Measurements from ENCODE around the gene DNAH3. TPM values are rescaled to one million over a fixed set of nuclear protein-coding genes. Genes with fewer than 3 reads are reported as not detected.

The DNAH3 gene
- total RNA-seq, 1 experiment from 2014 or later, result 0.57 TPM

- TF ChIP-seq AFF4 (CRISPR knock-in tag; IDR thresholded peaks at IDR 0.05; ENCODE audit: borderline replicate concordance), result no peak
- no peak for TF ChIP-seq SMAD4 (CRISPR knock-in tag; IDR thresholded peaks at IDR 0.05)
These were observed 9.6 kb upstream of the DNAH3 start (continued) for GRCh38 chr16:21160276-21160675.

- Mint-ChIP-seq H3K36me3 (peaks cover 28% of the 10 kb centered on the region), H3K4me3 (peak overlapping the region; percentile 86), H3K27ac (peak overlapping the region; percentile 17), H3K27me3 (ENCODE audit: low read depth) (peaks cover 9% of the 10 kb centered on the region), H3K9me3 (no peaks in the 10 kb centered on the region), H3K4me1 (peaks cover 18% of the 10 kb centered on the region)
- ChIA-PET POLR2A (interaction anchor here (1.0 to 1.3 kb wide), 3 partner anchors 9 to 142 kb away, joined by 3 to 8 read pairs (median 6); no protein-coding TSS in a partner anchor), CTCF (interaction anchor here (0.6 to 3.8 kb wide), 9 partner anchors 11 to 1261 kb away, joined by 3 to 122 read pairs (median 5); partner anchors contain the start of gene CRYM)
- peak; percentile 57; the same call in 1 of the 2 replicates for TF ChIP-seq ETV6 (CRISPR knock-in tag; IDR thresholded peaks at IDR 0.05)
- TF ChIP-seq, protein P1, sequence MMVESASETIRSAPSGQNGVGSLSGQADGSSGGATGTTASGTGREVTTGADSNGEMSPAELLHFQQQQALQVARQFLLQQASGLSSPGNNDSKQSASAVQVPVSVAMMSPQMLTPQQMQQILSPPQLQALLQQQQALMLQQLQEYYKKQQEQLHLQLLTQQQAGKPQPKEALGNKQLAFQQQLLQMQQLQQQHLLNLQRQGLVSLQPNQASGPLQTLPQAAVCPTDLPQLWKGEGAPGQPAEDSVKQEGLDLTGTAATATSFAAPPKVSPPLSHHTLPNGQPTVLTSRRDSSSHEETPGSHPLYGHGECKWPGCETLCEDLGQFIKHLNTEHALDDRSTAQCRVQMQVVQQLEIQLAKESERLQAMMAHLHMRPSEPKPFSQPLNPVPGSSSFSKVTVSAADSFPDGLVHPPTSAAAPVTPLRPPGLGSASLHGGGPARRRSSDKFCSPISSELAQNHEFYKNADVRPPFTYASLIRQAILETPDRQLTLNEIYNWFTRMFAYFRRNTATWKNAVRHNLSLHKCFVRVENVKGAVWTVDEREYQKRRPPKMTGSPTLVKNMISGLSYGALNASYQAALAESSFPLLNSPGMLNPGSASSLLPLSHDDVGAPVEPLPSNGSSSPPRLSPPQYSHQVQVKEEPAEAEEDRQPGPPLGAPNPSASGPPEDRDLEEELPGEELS (CRISPR knock-in tag; IDR thresholded peaks at IDR 0.05), result peak; percentile 52; the same call in 1 of the 2 replicates
- TF ChIP-seq TEAD4 (CRISPR knock-in tag; IDR thresholded peaks at IDR 0.05), result no peak
- 0 out of 2 replicates have a peak, but pooled peaks have one; percentile 56 for TF ChIP-seq NR1H2 (CRISPR knock-in tag; IDR thresholded peaks at IDR 0.05)
- 0 out of 2 replicates have a peak, but pooled peaks have one; percentile 9 for TF ChIP-seq PRDM15 (CRISPR knock-in tag; IDR thresholded peaks at IDR 0.05)
- TF ChIP-seq E2F4 (CRISPR knock-in tag; IDR thresholded peaks at IDR 0.05; ENCODE audit: borderline replicate concordance, low read depth), result no peak
- no peak for TF ChIP-seq ESRRA (CRISPR knock-in tag; IDR thresholded peaks at IDR 0.05; ENCODE audit: borderline replicate concordance)
- TF ChIP-seq, protein P2, sequence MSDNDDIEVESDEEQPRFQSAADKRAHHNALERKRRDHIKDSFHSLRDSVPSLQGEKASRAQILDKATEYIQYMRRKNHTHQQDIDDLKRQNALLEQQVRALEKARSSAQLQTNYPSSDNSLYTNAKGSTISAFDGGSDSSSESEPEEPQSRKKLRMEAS (CRISPR knock-in tag; IDR thresholded peaks at IDR 0.05), result 0 out of 2 replicates have a peak, but pooled peaks have one; percentile 37
- peak; percentile 14; the same call in 1 of the 2 replicates for TF ChIP-seq TEAD1 (CRISPR knock-in tag; IDR thresholded peaks at IDR 0.05)
- peak; percentile 61; the same call in 1 of the 2 replicates for TF ChIP-seq MYBL2 (CRISPR knock-in tag; IDR thresholded peaks at IDR 0.05)
- TF ChIP-seq SP1 (CRISPR knock-in tag; conservative IDR thresholded peaks at IDR 0.05), result peak; percentile 48
- TF ChIP-seq, protein P3, sequence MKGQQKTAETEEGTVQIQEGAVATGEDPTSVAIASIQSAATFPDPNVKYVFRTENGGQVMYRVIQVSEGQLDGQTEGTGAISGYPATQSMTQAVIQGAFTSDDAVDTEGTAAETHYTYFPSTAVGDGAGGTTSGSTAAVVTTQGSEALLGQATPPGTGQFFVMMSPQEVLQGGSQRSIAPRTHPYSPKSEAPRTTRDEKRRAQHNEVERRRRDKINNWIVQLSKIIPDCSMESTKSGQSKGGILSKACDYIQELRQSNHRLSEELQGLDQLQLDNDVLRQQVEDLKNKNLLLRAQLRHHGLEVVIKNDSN (CRISPR knock-in tag; IDR thresholded peaks at IDR 0.05), result no peak
- TF ChIP-seq JAZF1 (CRISPR knock-in tag; IDR thresholded peaks at IDR 0.05), result no peak
- 0 out of 2 replicates have a peak, but pooled peaks have one; percentile 65 for TF ChIP-seq ZNF281 (CRISPR knock-in tag; IDR thresholded peaks at IDR 0.05)
- peak; percentile 69 for DNase-seq (ENCODE audit: low spot score)
- peak; percentile 74 for ATAC-seq
These were observed 8.8 kb upstream of the DNAH3 start for GRCh38 chr16:21159281-21159951.
